NOMO-1 treated with DMSO at 0.1 percent for 48 hours (cell line): ENCODE results near the gene PGM1.

Source experiments
- DNase-seq: peaks from one replicate; lab custom pipeline; 2025; ENCODE audit not compliant: unreplicated experiment; lab: John Stamatoyannopoulos, UW

Gene PGM1

GRCh38 chr1:63630666-63631065 is 37.5 kb downstream of the PGM1 start:
- no peak for DNase-seq

- no peak for DNase-seq
Measured at GRCh38 chr1:63632110-63632509, 38.9 kb downstream of the PGM1 start.

DNA sequence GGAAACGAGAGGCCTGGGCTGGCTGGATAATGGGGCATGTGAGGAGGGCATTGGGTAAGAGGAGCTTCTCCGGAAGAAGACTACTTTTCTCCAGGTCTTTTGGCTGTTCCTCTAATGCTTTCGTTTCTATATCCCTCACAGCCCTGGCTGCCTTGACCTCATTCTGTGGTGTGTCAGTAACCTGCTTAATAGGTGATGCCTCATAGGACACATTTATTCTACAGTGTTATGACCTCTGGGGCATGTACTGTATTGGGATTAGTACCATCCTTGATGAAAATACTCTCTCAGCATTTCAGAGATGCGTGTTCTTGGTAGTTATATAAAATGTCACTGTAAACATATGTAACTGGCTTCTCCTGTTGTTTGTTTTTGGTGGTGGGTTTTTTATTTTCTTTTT is 40.1 kb downstream of the PGM1 start:
- no peak for DNase-seq

- no peak for DNase-seq
Measured at GRCh38 chr1:63634471-63634870, 41.3 kb downstream of the PGM1 start.

- no peak for DNase-seq
Measured at GRCh38 chr1:63635681-63636080, 42.5 kb downstream of the PGM1 start.

DNA sequence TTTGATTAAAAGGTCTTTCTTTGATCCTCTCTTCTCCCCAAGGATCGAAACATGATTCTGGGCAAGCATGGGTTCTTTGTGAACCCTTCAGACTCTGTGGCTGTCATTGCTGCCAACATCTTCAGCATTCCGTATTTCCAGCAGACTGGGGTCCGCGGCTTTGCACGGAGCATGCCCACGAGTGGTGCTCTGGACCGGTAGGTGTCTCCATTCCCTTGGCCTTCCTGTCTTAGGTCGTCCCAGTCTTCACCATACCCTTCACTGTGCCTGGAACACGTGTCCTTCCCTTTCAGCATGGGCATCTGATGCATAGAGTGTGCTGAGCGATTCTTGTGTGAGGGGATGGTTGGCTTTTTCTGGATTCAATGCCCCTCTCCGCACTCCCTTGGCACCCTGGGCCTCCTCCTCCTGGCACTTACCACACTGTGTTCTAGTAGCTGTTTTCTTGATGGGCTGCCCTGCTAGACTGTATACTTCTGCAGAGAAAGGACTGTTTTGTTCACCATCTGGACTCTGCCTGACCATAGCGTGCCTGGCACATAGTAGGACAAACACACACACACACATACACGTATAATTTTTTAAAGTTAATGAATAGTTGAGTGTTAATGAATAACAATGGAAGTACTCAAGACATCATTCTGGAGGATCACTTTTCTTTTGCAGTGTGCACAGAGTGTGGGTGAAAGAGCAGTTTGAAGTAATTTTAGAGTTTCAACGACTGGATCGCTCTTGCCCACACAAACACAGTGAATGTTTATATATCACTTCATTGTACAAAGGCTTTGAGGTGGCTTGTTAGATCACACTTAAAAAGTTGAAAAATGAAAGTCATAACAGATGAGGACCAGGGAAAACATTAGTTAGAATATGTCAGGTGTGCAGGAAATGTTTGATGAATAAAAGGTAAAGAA is 43.2 kb downstream of the PGM1 start:
- DNase-seq, result no peak

- no peak for DNase-seq
Measured at GRCh38 chr1:63638471-63638870, 45.3 kb downstream of the PGM1 start.

DNA sequence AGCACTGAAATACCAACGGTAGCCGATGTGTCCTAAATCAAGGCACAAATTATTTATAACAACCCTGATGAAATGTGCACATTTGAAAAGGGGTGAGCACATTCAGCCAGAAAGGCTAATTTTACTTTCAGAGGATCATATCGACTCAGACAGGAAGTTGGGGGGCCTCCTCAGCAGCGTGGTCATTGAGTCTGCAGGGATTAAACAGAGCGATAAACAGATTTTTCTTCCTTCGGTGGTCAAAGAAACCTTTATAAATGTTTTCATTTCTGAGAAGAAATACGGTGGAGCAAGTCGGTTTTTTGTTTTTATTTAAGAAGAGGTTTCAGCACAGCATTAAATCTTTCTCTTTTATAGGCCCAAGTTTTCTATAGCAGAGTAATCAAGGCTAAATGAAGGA is 45.7 kb downstream of the PGM1 start:
- DNase-seq, result no peak

DNA sequence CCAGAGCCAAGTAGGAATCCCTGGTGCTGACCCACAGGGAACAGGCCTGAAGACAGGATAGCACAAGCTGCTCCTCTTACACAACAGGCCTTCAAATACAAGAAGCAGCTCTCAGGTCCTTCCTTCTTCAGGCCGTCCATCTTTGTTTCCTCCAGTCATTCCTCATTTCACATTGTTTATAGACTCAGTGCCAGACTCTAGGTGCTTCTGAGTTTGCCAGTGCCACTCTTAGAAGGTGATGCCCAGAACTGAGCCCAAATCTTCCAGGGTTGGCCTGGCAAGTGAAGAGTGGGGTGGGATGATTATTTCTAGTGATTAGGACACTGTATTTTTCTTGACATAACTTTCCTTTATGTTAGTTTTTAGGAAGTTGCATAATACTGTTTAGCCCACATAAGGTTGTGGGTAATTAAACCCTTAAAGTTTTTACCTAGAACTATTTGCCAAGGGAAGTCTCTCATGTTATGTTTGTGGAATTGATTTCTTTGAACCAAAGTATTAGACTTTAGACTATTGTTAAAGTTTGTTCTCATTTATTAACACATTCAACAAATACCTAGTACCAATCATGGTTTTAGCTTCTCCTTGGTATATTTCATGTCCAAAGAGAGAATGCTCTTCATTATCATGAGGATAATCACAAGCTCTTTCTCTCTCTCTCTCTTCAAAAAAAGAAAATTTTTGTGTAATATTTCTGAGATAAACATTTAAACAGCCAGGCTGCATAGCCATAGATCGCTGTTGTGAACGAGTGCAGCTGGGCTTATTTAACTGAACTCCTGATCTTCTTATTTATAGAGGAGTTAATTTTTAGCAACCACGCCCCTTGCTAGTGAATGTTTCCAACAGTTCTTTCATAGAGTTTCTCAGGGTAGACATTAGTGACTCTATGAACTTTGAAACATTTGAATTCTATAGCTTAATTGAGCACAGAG is 47.7 kb downstream of the PGM1 start:
- DNase-seq, result peak; percentile 78

DNA sequence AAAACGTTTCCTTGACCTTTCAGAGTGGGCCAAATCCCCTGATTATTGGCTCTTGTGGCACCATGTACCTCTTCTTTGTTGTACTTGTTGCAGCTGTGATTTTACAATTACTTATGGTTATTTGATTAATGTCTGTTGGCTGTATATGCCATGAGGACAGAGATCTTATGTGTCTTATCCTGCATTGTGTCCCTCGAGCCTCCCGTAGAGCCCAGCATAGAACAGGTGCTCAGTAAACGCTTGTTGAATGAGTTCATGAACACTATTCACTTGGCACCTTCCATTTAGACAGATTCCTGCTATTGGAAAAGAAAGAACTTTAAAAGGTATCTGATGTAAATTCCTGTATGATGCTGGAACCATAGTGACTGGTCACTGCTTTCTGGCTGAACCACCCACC is 48.4 kb downstream of the PGM1 start:
- no peak for DNase-seq

DNA sequence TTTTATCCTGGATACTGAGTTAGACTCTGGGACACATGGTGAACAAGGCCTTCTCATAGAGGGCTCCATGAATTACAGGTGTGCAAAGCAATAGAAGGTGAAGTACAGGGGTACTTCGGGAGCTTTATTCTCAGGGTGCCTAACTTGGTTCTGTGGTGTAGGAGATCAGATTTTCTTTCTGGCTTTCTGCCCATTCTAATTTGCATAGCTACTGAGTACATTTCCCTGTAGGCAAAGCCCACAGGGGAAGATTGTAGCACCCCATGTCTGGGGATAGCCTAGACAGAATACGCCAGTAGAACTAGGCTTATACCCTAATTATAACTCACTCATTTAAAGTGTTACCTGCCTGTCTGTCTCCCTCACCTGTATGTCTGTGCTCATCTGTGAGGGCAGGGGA is 49.7 kb downstream of the PGM1 start:
- DNase-seq, result no peak

DNA sequence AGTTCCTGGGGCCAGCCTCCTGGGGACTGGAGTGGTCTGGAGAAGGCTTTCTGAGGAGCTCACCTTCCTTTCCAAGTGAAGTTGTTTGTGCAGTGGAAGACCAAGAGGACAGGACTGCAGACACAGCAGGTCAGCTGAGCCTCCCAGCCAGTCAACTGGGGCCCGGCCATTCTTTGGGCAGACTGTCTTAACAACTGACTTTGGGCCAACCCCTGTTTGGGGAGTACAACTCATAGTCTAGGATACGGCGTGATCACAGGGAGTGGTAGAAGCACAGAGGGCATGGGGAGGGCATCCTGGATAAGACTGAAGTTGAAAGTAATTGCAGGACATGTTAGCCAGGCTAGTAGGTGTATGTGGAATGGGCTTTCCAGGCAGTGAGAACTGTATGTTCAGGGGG is 50.3 kb downstream of the PGM1 start:
- DNase-seq, result no peak

GRCh38 chr1:63643926-63644325 is 50.7 kb downstream of the PGM1 start:
- DNase-seq, result no peak

- no peak for DNase-seq
Measured at GRCh38 chr1:63645317-63645716, 52.1 kb downstream of the PGM1 start.

DNA sequence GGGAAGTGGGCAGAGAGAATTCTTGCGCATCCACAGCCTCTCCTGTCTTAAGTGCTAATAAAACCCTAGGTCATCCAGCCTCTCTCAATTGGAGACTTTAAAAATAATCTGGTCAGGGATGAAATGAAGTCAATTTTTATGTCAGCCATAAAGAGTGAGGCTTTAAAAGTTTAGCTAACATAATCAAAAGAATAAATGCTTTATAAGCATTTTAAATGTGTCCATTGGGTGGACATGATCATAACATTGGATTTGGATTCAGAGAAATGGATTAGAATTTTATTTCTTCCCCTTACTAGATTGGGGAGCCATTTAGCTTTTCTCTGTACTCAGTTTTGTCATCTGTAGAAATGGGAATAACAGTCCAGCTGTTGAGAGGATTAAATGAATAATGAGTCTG is 55.5 kb downstream of the PGM1 start:
- no peak for DNase-seq

GRCh38 chr1:63651161-63651701 is 58.0 kb downstream of the PGM1 start:
- DNase-seq, result no peak

- DNase-seq, result no peak
Measured at GRCh38 chr1:63653976-63654375, 60.8 kb downstream of the PGM1 start.

GRCh38 chr1:63659448-63659847 is 66.2 kb downstream of the PGM1 start:
- no peak for DNase-seq

- no peak for DNase-seq
Measured at GRCh38 chr1:63662056-63662836, 69.0 kb downstream of the PGM1 start.

GRCh38 chr1:63662841-63663240 is 69.6 kb downstream of the PGM1 start:
- DNase-seq, result no peak

GRCh38 chr1:63663301-63663700 is 70.1 kb downstream of the PGM1 start:
- DNase-seq, result no peak
